Muscle layer of duodenum (tissue), 2 donors: ENCODE measurements around the gene PIK3R6.
"Not testable (repeated sequence)": the region's sequence is repeated elsewhere in the genome, so short reads cannot be mapped to it uniquely, and the experiment has no call there.

ENCODE experiments used
- H3K27ac ChIP-seq: one replicate; pipeline ENCODE4 v1.7.0; 2013; ENCODE audit warnings: mild to moderate bottlenecking, low read length
- H3K27me3 ChIP-seq: one replicate; pipeline ENCODE4 v1.7.0; 2013; ENCODE audit warnings: low read depth, mild to moderate bottlenecking, control low read depth, low read length
- H3K36me3 ChIP-seq, 2 donors: one replicate each; pipeline ENCODE4 v1.7.0; 2013; ENCODE audit warnings: low read length in 2 of 2, control low read depth in 1 of 2, mild to moderate bottlenecking in 1 of 2; ENCODE audit not compliant: insufficient read depth in 2 of 2, control insufficient read depth in 1 of 2
- H3K4me1 ChIP-seq, 2 donors: one replicate each; pipeline ENCODE4 v1.7.0; 2013; ENCODE audit warnings: low read length in 2 of 2, mild to moderate bottlenecking in 2 of 2, control low read depth in 1 of 2, moderate library complexity in 1 of 2; ENCODE audit not compliant: insufficient read depth in 2 of 2, control insufficient read depth in 1 of 2
- H3K4me3 ChIP-seq, 2 donors: one replicate each; pipeline ENCODE4 v1.7.0; 2013; ENCODE audit warnings: low read length in 2 of 2, low read depth in 1 of 2, mild to moderate bottlenecking in 1 of 2
- H3K9me3 ChIP-seq, 2 donors: one replicate each; pipeline ENCODE4 v1.7.0; 2013; ENCODE audit warnings: low read length in 2 of 2, control low read depth in 1 of 2, mild to moderate bottlenecking in 1 of 2; ENCODE audit not compliant: control insufficient read depth in 1 of 2
- donor health status: healthy.

The PIK3R6 gene

DNA sequence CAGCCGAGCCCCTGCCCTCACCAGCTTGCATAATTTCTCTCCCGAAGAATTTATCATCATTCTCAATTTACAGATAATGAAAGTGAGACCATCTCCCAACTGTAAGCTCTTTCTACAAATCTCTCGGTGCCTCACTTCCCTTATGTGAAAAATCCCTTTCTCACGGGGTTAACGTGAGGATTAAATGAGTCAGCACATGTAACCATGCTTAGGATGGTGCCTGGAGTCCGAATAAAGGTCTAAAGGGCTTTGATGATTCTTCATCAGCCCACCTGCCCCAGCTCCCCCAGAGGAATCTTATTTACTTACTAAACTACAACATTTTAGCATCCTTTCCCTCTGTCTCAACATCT, 24.8 kb upstream of the PIK3R6 start:
- Histone ChIP-seq H3K4me1 (peaks cover 0 to 5% of the 10 kb centered on the region in 2 donors), H3K27me3 (no peaks in the 10 kb centered on the region), H3K9me3 (no peaks in the 10 kb centered on the region), H3K27ac (no peak overlapping the region), H3K4me3 (no peak overlapping the region), H3K36me3 (no peaks in the 10 kb centered on the region)

DNA sequence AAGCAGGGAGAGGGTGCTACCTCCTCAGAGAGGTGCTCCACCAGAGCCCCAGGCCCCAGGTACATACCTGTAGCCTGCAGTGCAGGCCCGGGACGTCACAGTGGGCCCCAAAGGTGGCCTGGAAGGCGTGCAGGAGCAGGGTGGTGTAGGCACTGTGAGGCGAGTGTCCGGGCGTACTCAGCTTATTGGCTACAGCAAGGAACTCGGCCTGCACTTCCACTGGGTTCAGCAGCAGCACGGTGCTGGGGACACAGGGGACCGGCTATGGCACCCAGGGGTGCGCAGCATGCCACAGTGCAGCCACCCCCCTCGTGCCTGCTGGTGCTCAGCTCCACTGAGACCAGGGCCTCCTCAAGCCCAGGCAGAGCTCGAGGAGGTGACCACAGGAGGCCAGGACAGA, 23.2 kb upstream of the PIK3R6 start:
- Histone ChIP-seq H3K36me3 (no peaks in the 10 kb centered on the region), H3K27ac (no peak overlapping the region), H3K4me3 (no peak overlapping the region), H3K4me1 (peaks cover 0 to 5% of the 10 kb centered on the region in 2 donors), H3K27me3 (no peaks in the 10 kb centered on the region), H3K9me3 (no peaks in the 10 kb centered on the region)

GRCh38 chr17:8889458-8890210, 22.2 kb upstream of the PIK3R6 start:
- Histone ChIP-seq H3K4me3 (no peak overlapping the region), H3K9me3 (no peaks in the 10 kb centered on the region), H3K36me3 (no peaks in the 10 kb centered on the region), H3K27me3 (no peaks in the 10 kb centered on the region), H3K27ac (no peak overlapping the region), H3K4me1 (peaks cover 0 to 5% of the 10 kb centered on the region in 2 donors)

GRCh38 chr17:8888704-8889302, 21.3 kb upstream of the PIK3R6 start:
- H3K27me3 ChIP-seq, result no peaks in the 10 kb centered on the region
- no peak overlapping the region for H3K4me3 ChIP-seq
- no peaks in the 10 kb centered on the region for H3K9me3 ChIP-seq
- no peaks in the 10 kb centered on the region for H3K36me3 ChIP-seq
- no peaks in the 10 kb centered on the region for H3K4me1 ChIP-seq
- no peak overlapping the region for H3K27ac ChIP-seq

DNA sequence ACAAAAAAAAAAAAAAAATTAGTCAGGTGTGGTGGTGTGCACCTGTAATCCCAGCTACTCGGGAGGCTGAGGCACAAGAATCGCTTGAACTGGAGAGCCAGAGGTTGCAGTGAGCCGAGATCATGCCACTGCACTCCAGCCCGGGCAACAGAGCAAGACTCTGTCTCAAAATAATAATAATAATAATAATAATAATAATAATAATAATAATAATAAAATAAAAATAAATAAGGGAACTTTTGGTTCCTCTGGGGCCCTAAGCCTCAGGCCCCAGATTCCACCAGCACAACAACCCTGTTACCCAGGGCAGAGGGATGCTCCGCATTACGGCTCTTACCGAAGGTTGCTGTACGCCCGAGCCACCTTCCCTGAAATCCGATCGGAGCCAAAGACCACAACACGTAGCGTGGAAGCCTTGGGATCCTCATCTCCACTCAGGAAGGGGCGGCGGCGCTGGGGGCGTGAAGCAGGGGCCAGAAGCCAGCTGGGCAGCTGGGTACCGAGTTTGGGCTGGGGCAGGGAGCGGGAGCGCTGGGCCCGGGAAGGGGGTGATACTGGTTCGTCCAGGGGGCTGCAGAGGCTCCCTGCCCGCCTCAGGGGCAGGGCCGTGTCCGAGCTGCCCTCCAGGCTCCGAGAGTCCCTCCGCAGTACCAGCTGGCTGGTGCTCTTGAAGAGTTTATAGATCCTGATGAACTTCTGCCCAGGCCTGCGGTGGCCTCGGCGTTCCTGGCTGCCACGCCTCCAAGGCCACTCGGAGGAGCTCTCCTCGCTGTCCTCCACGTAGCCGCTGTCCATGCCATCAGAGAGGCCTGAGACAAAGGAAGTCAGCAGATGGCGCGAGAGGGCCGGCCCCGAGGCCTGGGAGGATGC, 20.6 kb upstream of the PIK3R6 start:
- no peaks in the 10 kb centered on the region for H3K4me1 ChIP-seq

DNA sequence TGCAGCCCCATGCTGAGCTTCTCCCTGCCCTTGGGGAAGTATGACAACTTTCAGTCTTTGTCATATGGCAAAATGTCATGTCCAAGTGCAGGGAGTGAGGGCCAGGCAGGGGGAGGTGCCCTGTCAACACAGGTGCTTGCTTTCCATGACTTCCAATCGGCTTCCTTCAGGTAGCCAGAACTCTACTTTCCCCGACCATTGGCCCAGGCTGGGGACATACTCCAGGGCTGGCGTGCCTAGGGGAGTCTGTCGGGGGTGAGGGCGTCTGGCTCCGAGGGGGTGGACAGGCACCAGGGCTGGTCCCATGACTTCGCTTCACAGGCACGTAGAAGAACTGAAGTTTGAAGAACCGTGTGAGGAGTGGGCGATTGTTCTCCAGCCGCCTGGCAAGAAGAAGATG, 19.8 kb upstream of the PIK3R6 start:
- no peak overlapping the region for H3K4me3 ChIP-seq
- no peak overlapping the region for H3K27ac ChIP-seq
- no peaks in the 10 kb centered on the region for H3K4me1 ChIP-seq
- H3K9me3 ChIP-seq, result no peaks in the 10 kb centered on the region
- H3K27me3 ChIP-seq, result no peaks in the 10 kb centered on the region
- H3K36me3 ChIP-seq, result no peaks in the 10 kb centered on the region

More for the DNA sequence above, 20.6 kb upstream of the PIK3R6 start:
- no peaks in the 10 kb centered on the region for H3K27me3 ChIP-seq
- no peaks in the 10 kb centered on the region for H3K9me3 ChIP-seq
- H3K4me3 ChIP-seq, result no peak overlapping the region
- no peaks in the 10 kb centered on the region for H3K36me3 ChIP-seq
- no peak overlapping the region for H3K27ac ChIP-seq

- Histone ChIP-seq H3K27ac (no peak overlapping the region), H3K4me1 (no peaks in the 10 kb centered on the region), H3K9me3 (no peaks in the 10 kb centered on the region), H3K27me3 (no peaks in the 10 kb centered on the region), H3K36me3 (no peaks in the 10 kb centered on the region), H3K4me3 (no peak overlapping the region)
Measured at GRCh38 chr17:8885967-8886684, 18.7 kb upstream of the PIK3R6 start.

GRCh38 chr17:8885163-8885966, 17.9 kb upstream of the PIK3R6 start:
- H3K4me1 ChIP-seq, H3K9me3 ChIP-seq, H3K36me3 ChIP-seq: not testable (repeated sequence)

GRCh38 chr17:8884336-8884990, 17.0 kb upstream of the PIK3R6 start:
- Histone ChIP-seq H3K9me3 (no peaks in the 10 kb centered on the region), H3K4me1 (no peaks in the 10 kb centered on the region), H3K27ac (no peak overlapping the region), H3K27me3 (no peaks in the 10 kb centered on the region), H3K36me3 (no peaks in the 10 kb centered on the region), H3K4me3 (no peak overlapping the region)

More at GRCh38 chr17:8885163-8885966, 17.9 kb upstream of the PIK3R6 start:
- not testable (repeated sequence) for H3K4me3 ChIP-seq, H3K27ac ChIP-seq, H3K27me3 ChIP-seq

- Histone ChIP-seq H3K4me1 (no peaks in the 10 kb centered on the region), H3K27ac (no peak overlapping the region), H3K27me3 (no peaks in the 10 kb centered on the region), H3K4me3 (no peak overlapping the region), H3K9me3 (no peaks in the 10 kb centered on the region), H3K36me3 (no peaks in the 10 kb centered on the region)
Measured at GRCh38 chr17:8883353-8883752, 15.9 kb upstream of the PIK3R6 start.
